HCT116 (cell line): Measurements from ENCODE around the gene DGKB. TPM values are rescaled to one million over a fixed set of nuclear protein-coding genes. Genes with fewer than 3 reads are reported as not detected.

Experiments used
- ATAC-seq: fragments of 200-7000 bp; cut with Tn5 transposase; 2 replicates; pipeline ENCODE4 v1.9.1; 2020; ENCODE audit warnings: mild to moderate bottlenecking, moderate library complexity
- BruUV-seq: library from RNA; stranded (reverse); fragments of 400-500 nt; replicated peaks from 2 replicates; lab custom pipeline; 2021; lab: Mats Ljungman, UMichigan
- CTCF ChIA-PET: fragments of 300-600 bp; sonication (Branson Sonifier 250); formaldehyde crosslinking; loops from one replicate; lab custom pipeline; 2021; ENCODE audit warnings: antibody characterized with exemption; lab: Charles Lee
- POLR2A ChIA-PET: fragments of 300-600, 350-600 bp; sonication (Branson Sonifier 250); formaldehyde crosslinking; loops from one replicate; lab custom pipeline; 2021; ENCODE audit warnings: antibody characterized with exemption; lab: Charles Lee
- RAD21 ChIA-PET, 2 experiments: fragments of 300-600 bp; sonication (Branson Sonifier 250); formaldehyde crosslinking; loops; one replicate each; lab custom pipeline; 2023; ENCODE audit warnings: low total read pairs in 2 of 2; ENCODE audit not compliant: uncharacterized antibody in 2 of 2, unreplicated experiment in 2 of 2, low non-redundant PET in 1 of 2; lab: Charles Lee
- DNase-seq: peaks from one replicate; pipeline ENCODE4 v3.0.0-alpha.2; 2010; ENCODE audit warnings: low read depth, low spot score
- H2AFZ ChIP-seq: fragments of 200-600 bp; shearing (Covaris generic), sonication (generic); 2 replicates; pipeline ENCODE4 v1.6.1; 2017; ENCODE audit warnings: low read depth, mixed run types, mixed read lengths, antibody characterized with exemption, low read length; ENCODE audit not compliant: poor library complexity, severe bottlenecking
- H3K27ac ChIP-seq: 2 replicates; pipeline ENCODE4 v1.5.1; 2012; ENCODE audit warnings: low read depth, low read length
- H3K27me3 ChIP-seq: fragments of 200-600 bp; sonication (generic); 2 replicates; pipeline ENCODE4 v1.6.1; 2016; ENCODE audit warnings: mixed run types, low read length, mixed read lengths; ENCODE audit not compliant: insufficient read depth
- H3K36me3 ChIP-seq, 2 experiments: fragments of 200-500 bp in 1 of 2; fragments of 200-600 bp in 1 of 2; sonication (Bioruptor generic) in 1 of 2; sonication (generic) in 1 of 2; 2 replicates each; pipeline versions ENCODE4 v1.5.1 to v1.6.1; 2014 to 2016; ENCODE audit warnings: low read length in 2 of 2, inconsistent platforms in 1 of 2, mixed read lengths in 1 of 2, mixed run types in 1 of 2; ENCODE audit not compliant: insufficient read depth in 2 of 2, control insufficient read depth in 1 of 2
- H3K4me1 ChIP-seq, 2 experiments: fragments of 200-600 bp in 1 of 2; sonication (generic) in 1 of 2; 2 replicates each; pipeline versions ENCODE4 v1.5.1 to v1.6.1; 2012 to 2017; ENCODE audit warnings: low read length in 2 of 2, inconsistent platforms in 1 of 2, mild to moderate bottlenecking in 1 of 2, mixed read lengths in 1 of 2, mixed run types in 1 of 2, moderate library complexity in 1 of 2; ENCODE audit not compliant: insufficient read depth in 2 of 2, control insufficient read depth in 1 of 2
- H3K4me2 ChIP-seq: fragments of 200-600 bp; sonication (generic); 2 replicates; pipeline ENCODE4 v1.6.1; 2017; ENCODE audit warnings: mixed run types, low read length, mixed read lengths
- H3K4me3 ChIP-seq, 2 experiments: fragments of 200-600 bp in 1 of 2; sonication (generic) in 1 of 2; replicated peaks in 1 of 2; 2 replicates each; pipeline ENCODE4 v1.5.1; 2011 to 2016; ENCODE audit warnings: low read length in 2 of 2, control low read depth in 1 of 2, low read depth in 1 of 2, mild to moderate bottlenecking in 1 of 2, mixed read lengths in 1 of 2, mixed run types in 1 of 2
- H3K79me2 ChIP-seq: fragments of 200-600 bp; sonication (generic); 2 replicates; pipeline ENCODE4 v1.6.1; 2017; ENCODE audit warnings: mild to moderate bottlenecking, mixed run types, low read length, moderate library complexity, mixed read lengths; ENCODE audit not compliant: insufficient read depth
- H3K9ac ChIP-seq: fragments of 200-600 bp; sonication (generic); 2 replicates; pipeline ENCODE4 v1.6.1; 2016; ENCODE audit warnings: low read length, mixed read lengths
- H3K9me2 ChIP-seq: fragments of 200-600 bp; sonication (generic), shearing (Covaris generic); 2 replicates; pipeline ENCODE4 v1.6.1; 2017; ENCODE audit warnings: mixed run types, mild to moderate bottlenecking, moderate library complexity; ENCODE audit not compliant: insufficient read depth
- H3K9me3 ChIP-seq, 2 experiments: fragments of 200-500 bp in 1 of 2; fragments of 200-600 bp in 1 of 2; sonication (Bioruptor generic) in 1 of 2; sonication (generic) in 1 of 2; 2 replicates each; pipeline ENCODE4 v1.6.1; 2014 to 2017; ENCODE audit warnings: low read length in 2 of 2, mixed read lengths in 2 of 2, inconsistent platforms in 1 of 2, low read depth in 1 of 2, mild to moderate bottlenecking in 1 of 2, mixed run types in 1 of 2, moderate library complexity in 1 of 2; ENCODE audit not compliant: control insufficient read depth in 1 of 2, insufficient read depth in 1 of 2
- H4K20me1 ChIP-seq: fragments of 200-600 bp; sonication (generic), shearing (Covaris generic); 2 replicates; pipeline ENCODE4 v1.6.1; 2017; ENCODE audit warnings: mixed run types, mild to moderate bottlenecking, moderate library complexity; ENCODE audit not compliant: insufficient read depth
- EZH2 ChIP-seq: fragments of 200-600 bp; sonication (generic); IDR thresholded peaks from 2 replicates; pipeline ENCODE4 v1.6.1; 2017; ENCODE audit warnings: antibody characterized with exemption, mixed run types
- EZH2phosphoT487 ChIP-seq: fragments of 200-600 bp; IDR thresholded peaks from 2 replicates; pipeline ENCODE4 v1.6.1; 2018; ENCODE audit warnings: antibody characterized with exemption, borderline replicate concordance
- POLR2A ChIP-seq: IDR thresholded peaks from 2 replicates; pipeline ENCODE4 v1.7.0; 2011; ENCODE audit warnings: borderline replicate concordance; ENCODE audit not compliant: insufficient read depth, insufficient read length; ENCODE audit errors: extremely low read depth
- SIN3A ChIP-seq: IDR thresholded peaks from 2 replicates; pipeline ENCODE4 v1.6.1; 2012; ENCODE audit warnings: low read depth
- intact Hi-C: fragments of 100-400 bp; cut with micrococcal nuclease; formaldehyde crosslinking; loops from 2 replicates; pipeline ENCODE4 v1.10.0; 2022
- total RNA-seq: library from RNA; stranded (reverse); gene quantifications from one replicate; pipeline ENCODE4 v1.2.1, GENCODE V29; 2021; ENCODE audit not compliant: unreplicated experiment
- TF ChIP-seq, protein P1 (sequence below): IDR thresholded peaks from 2 replicates; pipeline ENCODE4 v1.6.1; 2012; ENCODE audit warnings: low read depth

Gene DGKB
- total RNA-seq, 1 experiment from 2014 or later = 0.05 TPM

DNA sequence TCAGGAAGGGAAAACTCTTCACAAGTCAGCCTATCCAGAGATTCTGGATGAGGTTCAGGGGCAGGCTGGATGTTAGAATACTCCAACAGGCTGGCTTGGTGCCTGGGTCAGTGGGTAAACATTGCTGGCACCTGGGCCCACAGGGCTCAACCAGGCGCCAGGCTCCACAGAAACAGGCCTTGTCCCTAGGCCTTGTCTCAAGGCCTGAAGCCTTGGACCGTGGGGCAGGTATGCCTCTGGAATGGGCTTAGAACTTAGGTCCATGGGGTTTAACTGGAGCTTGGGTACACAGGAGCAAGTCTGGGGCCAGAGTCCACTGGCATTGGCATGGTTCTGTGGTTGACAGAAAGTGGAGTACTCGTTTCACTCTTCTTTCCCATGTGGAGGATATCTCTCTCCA is 650.1 kb downstream of the DGKB start:
- H3K36me3 ChIP-seq = no peaks in the 10 kb centered on the region
- intact Hi-C loops = no loop called here
- no peaks in the 10 kb centered on the region for H4K20me1 ChIP-seq
- H2AFZ ChIP-seq = no peak overlapping the region
- ChIA-PET POLR2A (no interaction called here), CTCF (no interaction called here)
- no peak overlapping the region for H3K4me2 ChIP-seq
- no peak for DNase-seq
- H3K79me2 ChIP-seq = no peaks in the 10 kb centered on the region
- H3K9me3 ChIP-seq = no peaks in the 10 kb centered on the region
- TF ChIP-seq EZH2phosphoT487 = no peak
- TF ChIP-seq, all 23 proteins: peak for 0
- Histone ChIP-seq H3K4me3 (no peak overlapping the region), H3K27me3 (no peaks in the 10 kb centered on the region), H3K4me1 (no peaks in the 10 kb centered on the region), H3K9ac (no peak overlapping the region), H3K9me2 (no peaks in the 10 kb centered on the region), H3K27ac (no peak overlapping the region)
- ATAC-seq = no peak
- RAD21 ChIA-PET = no interaction called here
- BruUV-seq = no TSS peak

- no peaks in the 10 kb centered on the region for H3K36me3 ChIP-seq
- no peak overlapping the region for H2AFZ ChIP-seq
- POLR2A ChIA-PET = no interaction called here
- DNase-seq = no peak
- intact Hi-C loops = no loop called here
- no peaks in the 10 kb centered on the region for H3K79me2 ChIP-seq
- BruUV-seq = no TSS peak
- no peaks in the 10 kb centered on the region for H3K27me3 ChIP-seq
- no peak overlapping the region for H3K4me3 ChIP-seq
- no peaks in the 10 kb centered on the region for H3K9me2 ChIP-seq
- H3K9me3 ChIP-seq = no peaks in the 10 kb centered on the region
- no peak for TF ChIP-seq SIN3A
- TF ChIP-seq POLR2A = no peak
- no peak for TF ChIP-seq EZH2
- TF ChIP-seq, protein P1, sequence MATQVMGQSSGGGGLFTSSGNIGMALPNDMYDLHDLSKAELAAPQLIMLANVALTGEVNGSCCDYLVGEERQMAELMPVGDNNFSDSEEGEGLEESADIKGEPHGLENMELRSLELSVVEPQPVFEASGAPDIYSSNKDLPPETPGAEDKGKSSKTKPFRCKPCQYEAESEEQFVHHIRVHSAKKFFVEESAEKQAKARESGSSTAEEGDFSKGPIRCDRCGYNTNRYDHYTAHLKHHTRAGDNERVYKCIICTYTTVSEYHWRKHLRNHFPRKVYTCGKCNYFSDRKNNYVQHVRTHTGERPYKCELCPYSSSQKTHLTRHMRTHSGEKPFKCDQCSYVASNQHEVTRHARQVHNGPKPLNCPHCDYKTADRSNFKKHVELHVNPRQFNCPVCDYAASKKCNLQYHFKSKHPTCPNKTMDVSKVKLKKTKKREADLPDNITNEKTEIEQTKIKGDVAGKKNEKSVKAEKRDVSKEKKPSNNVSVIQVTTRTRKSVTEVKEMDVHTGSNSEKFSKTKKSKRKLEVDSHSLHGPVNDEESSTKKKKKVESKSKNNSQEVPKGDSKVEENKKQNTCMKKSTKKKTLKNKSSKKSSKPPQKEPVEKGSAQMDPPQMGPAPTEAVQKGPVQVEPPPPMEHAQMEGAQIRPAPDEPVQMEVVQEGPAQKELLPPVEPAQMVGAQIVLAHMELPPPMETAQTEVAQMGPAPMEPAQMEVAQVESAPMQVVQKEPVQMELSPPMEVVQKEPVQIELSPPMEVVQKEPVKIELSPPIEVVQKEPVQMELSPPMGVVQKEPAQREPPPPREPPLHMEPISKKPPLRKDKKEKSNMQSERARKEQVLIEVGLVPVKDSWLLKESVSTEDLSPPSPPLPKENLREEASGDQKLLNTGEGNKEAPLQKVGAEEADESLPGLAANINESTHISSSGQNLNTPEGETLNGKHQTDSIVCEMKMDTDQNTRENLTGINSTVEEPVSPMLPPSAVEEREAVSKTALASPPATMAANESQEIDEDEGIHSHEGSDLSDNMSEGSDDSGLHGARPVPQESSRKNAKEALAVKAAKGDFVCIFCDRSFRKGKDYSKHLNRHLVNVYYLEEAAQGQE = no peak
- H3K9ac ChIP-seq = no peak overlapping the region
- H4K20me1 ChIP-seq = no peaks in the 10 kb centered on the region
- ATAC-seq = no peak
- CTCF ChIA-PET = no interaction called here
- H3K4me2 ChIP-seq = no peak overlapping the region
- no peak overlapping the region for H3K27ac ChIP-seq
- RAD21 ChIA-PET = no interaction called here
- no peaks in the 10 kb centered on the region for H3K4me1 ChIP-seq
Observed at GRCh38 chr7:14242175-14242574, 660.4 kb downstream of the DGKB start.
